Endothelial cell of umbilical vein (primary cell): ENCODE results near the gene THTPA.
"Not testable (repeated sequence)": the region's sequence is repeated elsewhere in the genome, so short reads cannot be mapped to it uniquely, and the experiment has no call there.

ENCODE experiments used
- TF ChIP-seq, protein P1 (sequence below), 2 donors: IDR thresholded peaks; 1 replicate in 1 of 2; 2 replicates in 1 of 2; pipeline ENCODE4 v1.5.1; 2011; ENCODE audit warnings: low read length in 2 of 2, mild to moderate bottlenecking in 2 of 2, moderate library complexity in 2 of 2, control low read depth in 1 of 2, inconsistent platforms in 1 of 2, low read depth in 1 of 2; ENCODE audit not compliant: insufficient read depth in 1 of 2; ENCODE audit errors: extremely low read depth in 1 of 2
- TF ChIP-seq, protein P2 (sequence below): IDR thresholded peaks from 2 replicates; pipeline ENCODE4 v1.6.1; 2011; ENCODE audit not compliant: insufficient read depth, insufficient read length

DNA sequence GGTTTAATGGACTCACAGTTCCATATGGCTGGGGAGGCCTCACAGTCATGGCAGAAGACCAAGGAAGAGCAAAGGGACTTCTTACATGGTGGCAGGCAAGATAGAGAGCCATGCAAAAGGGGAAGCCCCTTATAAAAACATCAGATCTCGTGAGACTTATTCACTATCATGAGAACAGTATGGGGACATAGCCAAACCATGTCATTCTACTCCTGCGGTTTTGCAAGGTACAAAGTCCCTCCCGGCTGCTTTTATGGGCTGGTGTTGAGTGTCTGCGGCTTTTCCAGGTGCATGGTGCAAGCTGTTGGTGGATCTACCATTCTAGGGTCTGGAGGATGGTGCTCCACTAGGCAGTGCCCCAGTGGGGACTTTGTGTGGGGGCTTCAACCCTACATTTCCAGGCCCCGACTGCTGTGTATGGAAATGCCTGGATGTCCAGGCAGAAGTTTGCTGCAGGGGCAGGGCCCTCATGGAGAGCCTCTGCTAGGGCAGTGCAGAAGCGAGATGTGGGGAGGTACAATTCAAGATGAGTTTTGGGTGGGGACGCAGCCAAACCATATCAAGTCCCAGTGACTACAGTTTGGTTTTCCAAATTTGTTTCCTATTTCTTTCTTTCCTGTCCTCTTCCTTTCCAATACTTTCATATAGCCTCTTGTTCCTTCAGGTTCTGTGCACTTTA lies 53.5 kb downstream of the THTPA start:
- TF ChIP-seq, protein P1, sequence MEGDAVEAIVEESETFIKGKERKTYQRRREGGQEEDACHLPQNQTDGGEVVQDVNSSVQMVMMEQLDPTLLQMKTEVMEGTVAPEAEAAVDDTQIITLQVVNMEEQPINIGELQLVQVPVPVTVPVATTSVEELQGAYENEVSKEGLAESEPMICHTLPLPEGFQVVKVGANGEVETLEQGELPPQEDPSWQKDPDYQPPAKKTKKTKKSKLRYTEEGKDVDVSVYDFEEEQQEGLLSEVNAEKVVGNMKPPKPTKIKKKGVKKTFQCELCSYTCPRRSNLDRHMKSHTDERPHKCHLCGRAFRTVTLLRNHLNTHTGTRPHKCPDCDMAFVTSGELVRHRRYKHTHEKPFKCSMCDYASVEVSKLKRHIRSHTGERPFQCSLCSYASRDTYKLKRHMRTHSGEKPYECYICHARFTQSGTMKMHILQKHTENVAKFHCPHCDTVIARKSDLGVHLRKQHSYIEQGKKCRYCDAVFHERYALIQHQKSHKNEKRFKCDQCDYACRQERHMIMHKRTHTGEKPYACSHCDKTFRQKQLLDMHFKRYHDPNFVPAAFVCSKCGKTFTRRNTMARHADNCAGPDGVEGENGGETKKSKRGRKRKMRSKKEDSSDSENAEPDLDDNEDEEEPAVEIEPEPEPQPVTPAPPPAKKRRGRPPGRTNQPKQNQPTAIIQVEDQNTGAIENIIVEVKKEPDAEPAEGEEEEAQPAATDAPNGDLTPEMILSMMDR (IDR thresholded peaks at IDR 0.05; ENCODE audit: extremely low read depth in 1 of 2, insufficient read depth in 1 of 2, low read depth in 1 of 2, low read length in 2 of 2) = not testable (repeated sequence)
- TF ChIP-seq, protein P2, sequence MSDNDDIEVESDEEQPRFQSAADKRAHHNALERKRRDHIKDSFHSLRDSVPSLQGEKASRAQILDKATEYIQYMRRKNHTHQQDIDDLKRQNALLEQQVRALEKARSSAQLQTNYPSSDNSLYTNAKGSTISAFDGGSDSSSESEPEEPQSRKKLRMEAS = not testable (repeated sequence)
